Measurements from ENCODE around the gene STAT5B.
"Not testable (repeated sequence)": the region's sequence is repeated elsewhere in the genome, so short reads cannot be mapped to it uniquely, and the experiment has no call there.

STAT5B gene

DNA sequence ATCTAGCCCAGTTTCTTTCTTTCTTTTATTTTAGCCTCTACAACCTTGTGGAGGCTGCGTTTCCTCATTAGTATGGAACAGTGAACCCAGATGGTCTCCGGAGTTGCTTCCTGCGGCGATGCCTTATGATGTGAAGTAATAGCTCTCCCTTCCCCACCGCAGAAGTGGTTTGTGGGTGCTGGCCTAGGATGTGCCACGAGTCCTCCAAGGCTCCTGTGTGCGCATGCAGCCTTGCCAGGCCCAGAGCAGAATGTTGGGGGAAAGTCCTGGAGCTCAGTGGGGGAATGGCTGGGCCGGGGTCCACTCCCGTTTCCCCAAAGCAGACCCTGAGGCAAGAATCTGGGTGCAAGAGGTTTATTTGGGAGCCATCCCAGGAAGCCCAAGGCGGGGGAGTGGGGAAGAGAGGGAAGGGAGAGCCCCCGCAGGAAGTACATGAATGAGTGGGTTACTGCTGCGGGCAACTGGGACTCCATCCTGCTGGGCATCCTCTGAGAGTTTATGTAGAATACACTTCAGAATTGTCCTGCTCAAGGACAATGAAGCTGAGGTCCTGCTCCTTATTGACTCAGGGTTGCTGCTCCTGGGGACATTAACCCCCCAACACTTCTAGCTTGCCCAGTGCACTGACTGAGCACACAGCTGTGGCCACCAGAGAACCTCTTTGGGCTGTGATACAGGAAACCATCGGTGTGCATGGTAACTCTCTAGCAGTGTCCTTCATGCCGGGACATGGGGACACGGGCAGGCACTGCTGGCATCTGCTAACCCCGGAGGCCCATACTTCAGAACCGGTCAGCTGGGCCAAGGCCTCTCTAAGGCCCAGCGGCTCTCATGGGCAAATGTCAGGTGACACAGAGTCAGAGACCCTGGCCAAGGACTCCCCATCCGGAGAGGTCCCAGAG is 87.2 kb downstream of the STAT5B start:
- Histone ChIP-seq H3K27ac (no peak overlapping the region), H3K4me3 (no peak overlapping the region)

GRCh38 chr17:42187833-42188232 is 88.4 kb downstream of the STAT5B start:
- H3K4me3 ChIP-seq = no peak overlapping the region

GRCh38 chr17:42186191-42186590 is 90.0 kb downstream of the STAT5B start:
- not testable (repeated sequence) for H3K4me3 ChIP-seq, H3K27ac ChIP-seq

More at GRCh38 chr17:42187833-42188232, 88.4 kb downstream of the STAT5B start:
- H3K27ac ChIP-seq = no peak overlapping the region

DNA sequence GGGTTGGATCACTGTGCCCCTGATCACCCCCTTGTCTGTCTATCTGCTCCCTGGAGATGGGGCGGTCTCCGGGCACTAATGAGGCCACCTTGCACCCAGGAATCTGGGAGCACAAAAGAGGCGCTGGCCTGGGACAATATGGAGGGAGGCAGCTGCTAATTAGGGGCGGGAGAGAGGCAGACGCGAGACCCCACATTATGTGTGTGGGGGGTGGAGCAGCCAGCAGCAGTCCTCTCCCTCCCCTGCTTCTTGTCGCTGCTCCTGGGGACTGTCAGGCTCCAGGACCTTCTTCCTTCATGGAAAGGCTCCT is 90.6 kb downstream of the STAT5B start:
- no peak overlapping the region for H3K4me3 ChIP-seq
- no peak overlapping the region for H3K27ac ChIP-seq

GRCh38 chr17:42184713-42185620 is 91.2 kb downstream of the STAT5B start, which contains the start of gene HCRT:
Gene HCRT (minus strand): TSS chr17:42185452. CDS start chr17:42185365, 87 bp downstream.
- Histone ChIP-seq H3K27ac (peak within 1 kb of the TSS in 16 of 21 experiments; percentile 5 to 87 (median 72)), H3K4me3 (peak within 1 kb of the TSS; percentile 30 to 47 (median 38))

- H3K4me3 ChIP-seq = peak overlapping the region; percentile 30 to 47 (median 38)
- peak overlapping the region in 19 of 21 experiments; percentile 8 to 87 (median 69) for H3K27ac ChIP-seq
Measured at GRCh38 chr17:42183741-42184711, 92.2 kb downstream of the STAT5B start.

DNA sequence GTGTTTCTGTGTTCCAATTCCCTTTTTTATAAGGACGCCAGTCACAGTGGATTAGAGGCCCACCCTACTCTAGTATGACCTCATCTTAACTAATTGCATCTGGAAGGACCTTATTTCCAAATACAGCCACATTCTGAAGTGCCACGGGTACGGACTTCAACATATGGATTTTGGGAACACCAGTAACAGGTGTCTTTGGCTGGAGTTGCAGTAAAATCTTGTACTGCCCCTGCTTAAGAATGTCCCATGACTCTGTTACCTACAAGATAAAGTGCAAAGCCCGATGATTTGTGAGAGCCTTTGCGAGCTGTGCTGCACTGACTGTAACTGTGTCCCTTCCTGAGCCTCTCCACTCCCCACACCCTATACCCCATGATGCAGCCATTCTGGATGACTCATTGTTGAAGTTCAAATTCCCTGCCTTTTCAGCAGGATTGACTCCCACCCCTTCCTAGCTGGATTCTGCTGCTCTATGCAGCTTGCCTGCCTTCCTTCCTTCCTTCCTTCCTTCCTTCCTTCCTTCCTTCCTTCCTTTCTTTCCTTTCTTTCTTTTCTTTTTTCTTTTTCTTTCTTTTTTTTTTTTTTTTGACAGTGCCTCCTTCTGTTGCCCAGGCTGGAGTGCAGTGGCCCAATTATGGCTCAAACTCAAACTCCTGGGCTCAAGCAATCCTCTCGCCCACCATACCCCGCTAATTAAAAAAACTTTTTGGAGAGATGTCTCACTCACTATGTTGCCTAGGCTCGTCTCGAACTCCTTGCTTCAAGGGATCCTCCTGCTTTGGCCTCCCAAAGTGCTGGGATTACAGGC is 93.1 kb downstream of the STAT5B start:
- Histone ChIP-seq H3K27ac (peak overlapping the region in 15 of 21 experiments; percentile 32 to 87 (median 75)), H3K4me3 (peak overlapping the region; percentile 30 to 47 (median 38))

GRCh38 chr17:42181851-42182207 is 94.4 kb downstream of the STAT5B start:
- Histone ChIP-seq H3K4me3 (no peak overlapping the region), H3K27ac (no peak overlapping the region)

GRCh38 chr17:42180922-42181850 is 95.0 kb downstream of the STAT5B start, which contains the start of gene KCNH4:
Gene KCNH4 (minus strand): TSS chr17:42181142. CDS start chr17:42180945, 197 bp downstream.
- Histone ChIP-seq H3K27ac (no peak within 1 kb of the TSS), H3K4me3 (peak within 1 kb of the TSS; percentile 15 to 41 (median 29))

- peak overlapping the region; percentile 15 to 41 (median 29) for H3K4me3 ChIP-seq
- no peak overlapping the region for H3K27ac ChIP-seq
Measured at GRCh38 chr17:42180411-42180921, 95.7 kb downstream of the STAT5B start.

- H3K4me3 ChIP-seq = no peak overlapping the region
- H3K27ac ChIP-seq = no peak overlapping the region
Measured at GRCh38 chr17:42179911-42180410, 96.2 kb downstream of the STAT5B start.

DNA sequence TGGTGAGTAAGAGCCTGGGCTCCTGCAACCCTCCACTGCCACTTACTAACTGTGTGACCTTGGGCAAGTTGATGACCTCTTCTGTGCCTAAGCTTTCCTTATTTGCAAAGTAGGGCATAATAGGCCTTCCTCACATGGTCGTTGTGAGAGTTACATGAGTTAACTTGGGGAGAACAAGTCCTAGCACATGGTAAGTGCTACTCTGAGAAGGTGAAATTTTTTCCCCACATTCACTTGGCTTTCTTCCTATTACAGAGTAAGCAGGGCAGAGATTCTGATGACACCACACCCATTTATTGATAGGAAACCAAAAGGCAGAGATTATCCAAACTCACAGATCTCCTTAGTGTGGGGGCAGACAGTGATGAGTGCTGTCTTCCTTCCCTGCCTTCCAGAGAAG is 96.9 kb downstream of the STAT5B start:
- Histone ChIP-seq H3K27ac (no peak overlapping the region), H3K4me3 (no peak overlapping the region)

DNA sequence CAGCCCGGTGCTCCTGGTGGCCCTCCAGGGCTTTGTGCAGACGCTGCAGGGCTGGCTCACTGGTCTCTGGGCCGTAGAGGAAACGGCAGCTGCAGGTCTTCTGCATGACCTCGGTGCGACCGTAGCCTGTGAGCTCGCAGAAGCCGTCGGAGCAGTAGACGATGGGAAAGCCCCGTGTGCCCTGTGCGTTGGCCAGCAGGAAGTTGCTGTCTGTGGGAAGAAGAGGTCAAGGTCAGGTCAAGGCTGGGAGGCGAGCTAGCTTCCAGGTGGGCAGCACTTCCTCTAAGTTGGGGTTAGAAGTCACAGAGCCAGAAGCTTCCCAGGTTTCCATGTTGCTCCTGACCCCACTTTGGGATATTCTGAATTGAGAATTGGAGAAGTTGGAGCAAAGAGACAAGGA is 97.4 kb downstream of the STAT5B start:
- no peak overlapping the region for H3K27ac ChIP-seq
- H3K4me3 ChIP-seq = no peak overlapping the region

DNA sequence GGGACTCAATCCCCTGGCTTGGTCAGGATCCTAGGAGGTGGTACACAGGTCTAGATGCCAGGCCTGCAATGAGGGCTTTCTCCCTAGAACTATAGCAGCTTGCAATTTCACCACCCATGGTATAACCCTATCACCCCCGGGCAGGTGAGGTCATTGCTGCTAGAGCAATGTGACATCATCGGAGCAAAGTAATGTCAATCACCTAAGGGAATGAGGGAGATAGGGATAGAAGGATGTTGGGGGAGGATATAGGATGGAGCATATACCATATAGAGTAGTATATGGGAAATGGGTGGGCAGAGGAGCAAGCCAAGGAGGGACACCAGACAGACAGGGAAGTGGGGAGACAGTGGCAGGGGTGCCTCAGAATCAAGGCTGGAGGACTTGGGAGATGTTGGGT is 98.5 kb downstream of the STAT5B start:
- Histone ChIP-seq H3K4me3 (no peak overlapping the region), H3K27ac (no peak overlapping the region)

DNA sequence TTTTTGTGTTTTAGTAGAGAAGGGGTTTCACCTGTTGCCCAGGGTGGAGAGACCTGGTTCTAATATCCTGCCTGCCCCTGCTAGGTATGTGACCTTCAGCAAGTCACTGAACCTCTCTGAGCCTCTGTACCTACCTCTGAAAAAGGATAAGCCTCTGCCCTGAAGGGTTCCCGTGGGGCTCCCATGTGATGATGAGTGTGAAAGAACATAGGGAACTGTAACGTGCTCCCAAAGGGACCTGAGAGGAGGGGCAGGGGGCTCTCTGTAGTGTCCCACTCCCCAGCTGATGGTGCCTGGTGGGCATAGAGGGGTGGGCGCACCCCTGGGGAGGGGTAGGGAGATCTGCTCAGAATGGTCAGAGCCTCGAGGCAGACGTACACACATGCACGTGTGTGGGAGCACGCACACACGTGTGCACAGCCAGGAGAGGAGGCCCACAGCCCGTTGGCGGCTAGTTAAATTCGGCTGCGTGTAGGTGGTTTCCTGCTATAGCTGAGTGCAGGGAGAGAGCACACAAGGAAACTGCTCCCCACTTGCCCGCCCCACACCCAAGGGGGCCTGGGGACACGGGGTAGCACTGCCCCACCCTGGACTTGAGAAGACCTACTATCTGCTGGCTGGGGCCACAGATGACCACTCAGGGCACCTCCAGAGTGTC is 101.9 kb downstream of the STAT5B start:
- H3K27ac ChIP-seq = no peak overlapping the region
- H3K4me3 ChIP-seq = no peak overlapping the region

GRCh38 chr17:42171831-42172230 is 104.4 kb downstream of the STAT5B start:
- Histone ChIP-seq H3K4me3 (no peak overlapping the region), H3K27ac (no peak overlapping the region)
